Mesodermal cell (in vitro differentiated cells): Measurements from ENCODE around the gene FTO.

Source experiments
- H3K27ac ChIP-seq: 2 replicates; pipeline ENCODE4 v1.7.0; 2013; ENCODE audit warnings: mild to moderate bottlenecking, low read depth, low read length, moderate library complexity; ENCODE audit not compliant: severe bottlenecking
- H3K36me3 ChIP-seq: 2 replicates; pipeline ENCODE4 v1.7.1; 2013; ENCODE audit warnings: mild to moderate bottlenecking, low read length, moderate library complexity; ENCODE audit not compliant: control insufficient read depth, insufficient read depth
- H3K4me1 ChIP-seq: one replicate; pipeline ENCODE4 v1.7.1; 2013; ENCODE audit warnings: mild to moderate bottlenecking, low read length; ENCODE audit not compliant: insufficient read depth, control insufficient read depth, poor library complexity, severe bottlenecking
- H3K4me3 ChIP-seq: 2 replicates; pipeline ENCODE4 v1.7.0; 2013; ENCODE audit warnings: low read length, control low read depth, mild to moderate bottlenecking; ENCODE audit not compliant: insufficient read depth, poor library complexity, severe bottlenecking; ENCODE audit errors: extremely low read depth
- H3K9me3 ChIP-seq: 2 replicates; pipeline ENCODE4 v1.7.1; 2013; ENCODE audit warnings: mild to moderate bottlenecking, low read length, moderate library complexity; ENCODE audit not compliant: control insufficient read depth
- WGBS, 2 experiments: methylation state at CpG; one replicate each; pipeline ENCODE4 v1.1.5; 2013; ENCODE audit warnings: missing lambda C conversion rate in 2 of 2; ENCODE audit not compliant: insufficient coverage in 2 of 2; 5-methylcytosine and 5-hydroxymethylcytosine counted together

Gene FTO

DNA sequence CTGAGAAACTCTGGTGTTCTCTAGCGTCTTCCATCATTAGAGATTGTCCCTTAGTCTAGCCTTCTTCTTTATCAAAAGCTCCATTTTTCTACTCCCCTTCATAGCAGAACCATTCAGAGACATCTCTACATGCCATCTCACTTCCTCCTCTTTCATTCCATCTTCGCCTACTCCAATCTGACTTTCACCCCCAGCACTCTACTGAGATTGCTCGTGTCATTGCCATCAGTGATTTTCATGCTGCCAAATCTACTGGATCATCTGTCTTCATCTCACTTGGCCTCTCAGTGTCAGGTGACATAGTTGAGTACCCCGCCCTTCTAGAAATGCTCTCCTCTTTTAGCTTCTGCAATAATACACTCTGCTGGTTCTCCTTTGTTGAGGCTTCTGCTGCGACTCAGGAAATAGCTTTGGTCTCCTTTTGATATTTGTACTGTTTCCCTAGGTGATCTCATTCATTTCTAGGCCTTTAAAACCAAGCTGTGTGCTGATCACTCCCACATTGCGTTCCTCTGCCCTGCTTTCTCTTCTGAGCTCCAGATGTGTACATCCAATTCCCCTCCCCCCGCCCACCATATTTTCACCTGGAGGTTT is 119.1 kb downstream of the FTO start:
- peaks cover 10% of the 10 kb centered on the region for H3K36me3 ChIP-seq
- 90 to 98% methylated on average over 5 of the region's 7 CpGs for WGBS, 2 experiments
- H3K27ac ChIP-seq, result no peak overlapping the region
- H3K4me3 ChIP-seq, result no peak overlapping the region
- peaks cover 20% of the 10 kb centered on the region for H3K4me1 ChIP-seq
- H3K9me3 ChIP-seq, result no peaks in the 10 kb centered on the region

- peaks cover 17% of the 10 kb centered on the region for H3K4me1 ChIP-seq
- no peak overlapping the region for H3K4me3 ChIP-seq
- no peaks in the 10 kb centered on the region for H3K9me3 ChIP-seq
- no peak overlapping the region for H3K27ac ChIP-seq
- WGBS, 2 experiments, result 50 to 66% methylated on average over 2 to 3 of the region's 3 CpGs
- peaks cover 10% of the 10 kb centered on the region for H3K36me3 ChIP-seq
These were observed 122.7 kb downstream of the FTO start for GRCh38 chr16:53826658-53827057.

DNA sequence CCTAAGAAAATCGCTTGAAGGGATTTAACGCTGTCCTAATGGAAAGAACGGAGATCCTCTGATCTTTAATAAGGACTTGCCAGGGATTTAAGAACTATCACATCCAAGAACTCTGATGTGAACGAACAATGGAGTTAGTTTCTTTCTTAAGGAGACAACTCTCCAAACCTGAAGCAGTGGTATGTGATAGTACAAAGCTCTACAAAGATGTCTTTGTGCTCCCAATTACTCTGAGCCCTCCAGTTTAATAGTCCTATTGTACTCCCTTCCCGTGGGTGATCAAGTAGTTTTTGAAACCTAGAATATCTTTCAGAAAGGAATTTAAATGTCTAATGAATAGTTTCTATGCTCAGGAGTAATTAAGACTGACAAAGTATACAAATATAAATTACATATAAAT is 123.8 kb downstream of the FTO start:
- Histone ChIP-seq H3K9me3 (no peaks in the 10 kb centered on the region), H3K27ac (peak overlapping the region; percentile 39), H3K4me3 (no peak overlapping the region), H3K36me3 (peaks cover 10% of the 10 kb centered on the region), H3K4me1 (peaks cover 7% of the 10 kb centered on the region)
- WGBS, 2 experiments, result 90% methylated on average over 3 of the region's 5 CpGs; no CpG with 5 or more reads in 1 of the 2 experiments

- peaks cover 10% of the 10 kb centered on the region for H3K36me3 ChIP-seq
- H3K27ac ChIP-seq, result no peak overlapping the region
- WGBS, 2 experiments, result 94 to 98% methylated on average over 2 to 3 of the region's 3 CpGs
- no peaks in the 10 kb centered on the region for H3K4me1 ChIP-seq
- no peaks in the 10 kb centered on the region for H3K9me3 ChIP-seq
- H3K4me3 ChIP-seq, result no peak overlapping the region
These were observed 125.3 kb downstream of the FTO start for GRCh38 chr16:53829186-53829747.

DNA sequence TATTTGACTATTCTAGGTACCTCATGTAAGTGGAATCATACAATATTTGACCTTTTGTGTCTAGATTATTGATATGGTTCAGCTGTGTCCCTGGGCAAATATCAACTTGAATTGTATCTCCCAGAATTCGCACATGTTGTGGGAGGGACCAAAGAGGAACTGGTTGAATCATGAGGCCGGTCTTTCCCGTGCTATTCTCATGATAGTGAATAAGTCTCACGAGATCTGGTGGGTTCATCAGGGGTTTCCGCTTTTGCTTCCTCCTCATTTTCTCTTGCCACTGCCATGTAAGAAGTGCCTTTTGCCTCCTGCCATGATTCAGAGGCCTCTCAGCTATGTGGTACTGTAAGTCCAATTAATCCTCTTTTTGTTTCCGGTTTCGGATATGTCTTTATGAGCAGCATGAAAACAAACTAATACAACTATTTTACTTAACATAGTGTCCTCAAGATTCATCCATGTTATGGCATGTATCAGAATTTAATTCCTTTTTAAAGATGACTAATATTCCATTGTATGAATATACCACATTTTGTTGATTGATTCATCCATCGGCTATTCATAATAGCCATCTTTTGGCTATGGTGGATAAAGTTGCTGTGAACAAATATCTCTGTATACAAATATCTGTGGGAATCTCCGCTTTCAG is 129.1 kb downstream of the FTO start:
- WGBS, 2 experiments, result 92 to 96% methylated on average over 5 to 7 of the region's 9 CpGs
- no peak overlapping the region for H3K4me3 ChIP-seq

GRCh38 chr16:53836142-53836541 is 132.2 kb downstream of the FTO start:
- Histone ChIP-seq H3K4me1 (no peaks in the 10 kb centered on the region), H3K4me3 (no peak overlapping the region), H3K36me3 (peaks cover 3% of the 10 kb centered on the region), H3K9me3 (no peaks in the 10 kb centered on the region), H3K27ac (no peak overlapping the region)
- WGBS, 2 experiments, result 92% methylated on average over 2 of the region's 3 CpGs; no CpG with 5 or more reads in 1 of the 2 experiments

More for the DNA sequence above, 129.1 kb downstream of the FTO start:
- Histone ChIP-seq H3K4me1 (no peaks in the 10 kb centered on the region), H3K36me3 (no peaks in the 10 kb centered on the region), H3K27ac (no peak overlapping the region), H3K9me3 (no peaks in the 10 kb centered on the region)

DNA sequence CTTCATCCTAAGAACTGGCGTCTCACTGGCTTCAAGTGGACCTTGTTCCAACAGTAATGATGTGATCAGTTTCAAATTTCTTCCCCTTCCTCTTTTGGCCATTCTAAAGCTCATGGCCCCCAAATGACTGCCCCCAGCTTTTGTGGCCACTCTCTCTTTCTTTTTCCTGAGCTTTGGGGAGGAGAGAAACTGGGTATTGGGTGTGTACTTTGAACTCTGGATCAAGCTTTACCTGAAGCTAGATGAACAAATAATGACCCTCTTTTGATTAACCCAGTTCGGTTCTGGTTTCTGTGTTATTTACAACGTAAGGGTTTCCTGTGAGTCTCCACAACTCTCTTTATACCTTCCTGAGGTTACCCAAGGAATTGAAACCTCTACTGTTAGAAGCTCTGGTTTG is 132.7 kb downstream of the FTO start:
- H3K4me3 ChIP-seq, result no peak overlapping the region
- no peaks in the 10 kb centered on the region for H3K9me3 ChIP-seq
- H3K27ac ChIP-seq, result no peak overlapping the region
- WGBS, 2 experiments, result 80 to 93% methylated on average over 2 of the region's 3 CpGs
- H3K4me1 ChIP-seq, result no peaks in the 10 kb centered on the region
- peaks cover 3% of the 10 kb centered on the region for H3K36me3 ChIP-seq

- Histone ChIP-seq H3K4me1 (no peaks in the 10 kb centered on the region), H3K4me3 (no peak overlapping the region), H3K9me3 (no peaks in the 10 kb centered on the region), H3K27ac (no peak overlapping the region), H3K36me3 (peaks cover 3% of the 10 kb centered on the region)
- 92 to 97% methylated on average over 4 of the region's 7 CpGs for WGBS, 2 experiments
These were observed 133.5 kb downstream of the FTO start for GRCh38 chr16:53837426-53837825.

- Histone ChIP-seq H3K9me3 (no peaks in the 10 kb centered on the region), H3K36me3 (peaks cover 5% of the 10 kb centered on the region), H3K4me3 (no peak overlapping the region), H3K4me1 (no peaks in the 10 kb centered on the region), H3K27ac (no peak overlapping the region)
- WGBS, 2 experiments, result 80% methylated on average over 1 of the region's 2 CpGs; no CpG with 5 or more reads in 1 of the 2 experiments
These were observed 135.2 kb downstream of the FTO start for GRCh38 chr16:53839150-53839549.

- 0 to 33% methylated on average over 2 to 3 of the region's 4 CpGs for WGBS, 2 experiments
- Histone ChIP-seq H3K36me3 (peaks cover 7% of the 10 kb centered on the region), H3K4me3 (no peak overlapping the region)
These were observed 136.5 kb downstream of the FTO start for GRCh38 chr16:53840456-53840855.

DNA sequence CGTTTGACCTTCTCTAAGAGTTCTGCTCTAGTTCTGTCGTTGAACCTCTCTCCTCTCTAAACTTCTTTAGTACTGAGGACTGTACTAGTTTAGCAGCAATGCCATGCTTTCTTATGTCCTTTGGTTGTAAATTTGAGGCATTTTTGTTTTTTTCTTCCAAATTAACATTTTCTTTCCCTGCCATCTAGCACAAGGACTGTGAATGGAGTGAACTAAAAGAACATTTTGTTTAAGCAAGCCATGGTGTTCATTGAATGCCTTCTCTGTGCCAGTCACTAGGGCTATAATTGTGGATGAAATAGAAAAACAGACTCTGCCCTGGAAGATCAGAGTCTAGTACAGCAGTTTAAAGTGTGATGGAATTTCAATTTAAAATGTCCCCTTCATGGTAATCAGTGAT is 137.9 kb downstream of the FTO start:
- no peaks in the 10 kb centered on the region for H3K4me1 ChIP-seq
- H3K9me3 ChIP-seq, result no peaks in the 10 kb centered on the region
- 100% methylated on average over 1 of the region's 2 CpGs for WGBS, 2 experiments
- H3K36me3 ChIP-seq, result peaks cover 7% of the 10 kb centered on the region
- H3K27ac ChIP-seq, result no peak overlapping the region
- no peak overlapping the region for H3K4me3 ChIP-seq

More at GRCh38 chr16:53840456-53840855, 136.5 kb downstream of the FTO start:
- H3K4me1 ChIP-seq, result no peaks in the 10 kb centered on the region
- no peaks in the 10 kb centered on the region for H3K9me3 ChIP-seq
- no peak overlapping the region for H3K27ac ChIP-seq
